C4-2B (cell line): ENCODE results near the gene UGT1A8.

Experiments used
- CTCF ChIP-seq: fragments of 450-650 bp; conservative IDR thresholded peaks from 2 replicates; pipeline ENCODE4 v1.5.1; 2017; ENCODE audit warnings: mild to moderate bottlenecking
- ZFX ChIP-seq: fragments of 450-650 bp; IDR thresholded peaks from 2 replicates; pipeline ENCODE4 v1.6.1; 2017

GRCh38 chr2:233772153-233772552 is 154.7 kb downstream of the UGT1A8 start:
- no peak for TF ChIP-seq CTCF
- no peak for TF ChIP-seq ZFX
